Measurements from ENCODE around the gene DLG5. TPM values are rescaled to one million over a fixed set of nuclear protein-coding genes. Genes with fewer than 3 reads are reported as not detected.

Gene DLG5
- total and polyA plus RNA-seq, 9 of the 15 experiments (the other 6 are each of a cell fraction or from before 2014, with no cell fraction given): 1.4 to 26.8 (median 11.2) TPM

DNA sequence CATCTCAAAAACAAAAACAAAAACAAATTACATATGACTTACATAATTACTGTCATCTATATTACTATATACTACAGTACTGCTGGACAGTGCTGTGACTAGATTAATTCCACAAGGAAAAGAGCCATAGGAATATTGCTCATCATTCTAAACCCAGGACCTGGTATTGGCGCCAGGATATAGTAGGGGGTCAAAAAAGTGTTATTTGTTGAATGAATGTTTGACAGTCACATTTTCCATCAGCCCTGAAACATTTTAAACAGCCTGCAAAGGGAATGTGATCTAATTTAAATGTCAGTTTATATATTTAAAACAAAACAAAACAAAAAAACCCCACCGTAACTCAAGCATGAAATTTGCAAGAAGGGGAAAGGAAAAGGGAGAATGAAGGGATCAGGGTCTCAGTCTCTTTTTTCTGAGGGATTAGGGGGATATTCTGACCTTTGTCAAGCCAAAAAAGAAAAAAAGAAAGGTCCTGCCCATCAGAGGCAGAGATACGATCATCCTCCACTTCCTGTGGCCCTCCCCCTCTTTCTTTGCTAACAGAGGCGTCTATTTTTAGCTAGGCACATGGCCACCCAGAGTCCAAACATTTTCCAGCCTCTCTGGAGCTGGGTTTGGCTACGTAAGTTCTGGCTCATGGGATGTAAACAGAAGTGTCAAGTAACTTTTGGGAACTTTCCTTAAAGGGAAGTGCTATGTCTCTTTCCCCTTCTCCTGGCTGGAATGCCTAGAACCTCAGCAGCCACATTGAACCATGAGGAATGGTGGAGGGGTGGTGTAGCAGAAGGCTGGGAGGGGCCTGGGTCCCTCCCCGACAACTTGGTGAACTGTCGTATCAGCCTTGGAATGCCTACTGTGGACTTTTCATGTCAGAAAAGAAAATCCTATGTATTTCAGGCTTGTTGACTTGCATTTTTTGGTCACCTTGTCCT lies 44.6 kb upstream of the DLG5 start (continued):
- TF ChIP-seq, protein P1, sequence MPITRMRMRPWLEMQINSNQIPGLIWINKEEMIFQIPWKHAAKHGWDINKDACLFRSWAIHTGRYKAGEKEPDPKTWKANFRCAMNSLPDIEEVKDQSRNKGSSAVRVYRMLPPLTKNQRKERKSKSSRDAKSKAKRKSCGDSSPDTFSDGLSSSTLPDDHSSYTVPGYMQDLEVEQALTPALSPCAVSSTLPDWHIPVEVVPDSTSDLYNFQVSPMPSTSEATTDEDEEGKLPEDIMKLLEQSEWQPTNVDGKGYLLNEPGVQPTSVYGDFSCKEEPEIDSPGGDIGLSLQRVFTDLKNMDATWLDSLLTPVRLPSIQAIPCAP (CRISPR knock-in tag; IDR thresholded peaks at IDR 0.05; ENCODE audit: borderline replicate concordance): no peak
- no peak for TF ChIP-seq TARDBP (IDR thresholded peaks at IDR 0.05)
- TF ChIP-seq MTA1 (IDR thresholded peaks at IDR 0.05; ENCODE audit: borderline replicate concordance): no peak
- TF ChIP-seq, protein P2, sequence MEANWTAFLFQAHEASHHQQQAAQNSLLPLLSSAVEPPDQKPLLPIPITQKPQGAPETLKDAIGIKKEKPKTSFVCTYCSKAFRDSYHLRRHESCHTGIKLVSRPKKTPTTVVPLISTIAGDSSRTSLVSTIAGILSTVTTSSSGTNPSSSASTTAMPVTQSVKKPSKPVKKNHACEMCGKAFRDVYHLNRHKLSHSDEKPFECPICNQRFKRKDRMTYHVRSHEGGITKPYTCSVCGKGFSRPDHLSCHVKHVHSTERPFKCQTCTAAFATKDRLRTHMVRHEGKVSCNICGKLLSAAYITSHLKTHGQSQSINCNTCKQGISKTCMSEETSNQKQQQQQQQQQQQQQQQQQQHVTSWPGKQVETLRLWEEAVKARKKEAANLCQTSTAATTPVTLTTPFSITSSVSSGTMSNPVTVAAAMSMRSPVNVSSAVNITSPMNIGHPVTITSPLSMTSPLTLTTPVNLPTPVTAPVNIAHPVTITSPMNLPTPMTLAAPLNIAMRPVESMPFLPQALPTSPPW (CRISPR knock-in tag; IDR thresholded peaks at IDR 0.05): peak; percentile 96
- TF ChIP-seq ZNF212 (CRISPR knock-in tag; IDR thresholded peaks at IDR 0.05): no peak
- no peak for TF ChIP-seq RUNX1 (IDR thresholded peaks at IDR 0.05; ENCODE audit: low read depth)
- TF ChIP-seq ZNF232 (CRISPR knock-in tag; IDR thresholded peaks at IDR 0.05): no peak
- TF ChIP-seq, protein P3, sequence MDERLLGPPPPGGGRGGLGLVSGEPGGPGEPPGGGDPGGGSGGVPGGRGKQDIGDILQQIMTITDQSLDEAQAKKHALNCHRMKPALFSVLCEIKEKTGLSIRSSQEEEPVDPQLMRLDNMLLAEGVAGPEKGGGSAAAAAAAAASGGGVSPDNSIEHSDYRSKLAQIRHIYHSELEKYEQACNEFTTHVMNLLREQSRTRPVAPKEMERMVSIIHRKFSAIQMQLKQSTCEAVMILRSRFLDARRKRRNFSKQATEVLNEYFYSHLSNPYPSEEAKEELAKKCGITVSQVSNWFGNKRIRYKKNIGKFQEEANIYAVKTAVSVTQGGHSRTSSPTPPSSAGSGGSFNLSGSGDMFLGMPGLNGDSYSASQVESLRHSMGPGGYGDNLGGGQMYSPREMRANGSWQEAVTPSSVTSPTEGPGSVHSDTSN (CRISPR knock-in tag; IDR thresholded peaks at IDR 0.05; ENCODE audit: low read depth): no peak
- TF ChIP-seq, protein P3 (tag; conservative IDR thresholded peaks at IDR 0.05; ENCODE audit: low read depth): peak; percentile 75
- peak; percentile 99 for TF ChIP-seq MEF2A (IDR thresholded peaks at IDR 0.05; ENCODE audit: control insufficient read depth, low read depth, low read length)
- TF ChIP-seq JUNB (CRISPR knock-in tag; conservative IDR thresholded peaks at IDR 0.05): no peak
- TF ChIP-seq, protein P4, sequence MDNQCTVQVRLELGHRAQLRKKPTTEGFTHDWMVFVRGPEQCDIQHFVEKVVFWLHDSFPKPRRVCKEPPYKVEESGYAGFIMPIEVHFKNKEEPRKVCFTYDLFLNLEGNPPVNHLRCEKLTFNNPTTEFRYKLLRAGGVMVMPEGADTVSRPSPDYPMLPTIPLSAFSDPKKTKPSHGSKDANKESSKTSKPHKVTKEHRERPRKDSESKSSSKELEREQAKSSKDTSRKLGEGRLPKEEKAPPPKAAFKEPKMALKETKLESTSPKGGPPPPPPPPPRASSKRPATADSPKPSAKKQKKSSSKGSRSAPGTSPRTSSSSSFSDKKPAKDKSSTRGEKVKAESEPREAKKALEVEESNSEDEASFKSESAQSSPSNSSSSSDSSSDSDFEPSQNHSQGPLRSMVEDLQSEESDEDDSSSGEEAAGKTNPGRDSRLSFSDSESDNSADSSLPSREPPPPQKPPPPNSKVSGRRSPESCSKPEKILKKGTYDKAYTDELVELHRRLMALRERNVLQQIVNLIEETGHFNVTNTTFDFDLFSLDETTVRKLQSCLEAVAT (IDR thresholded peaks at IDR 0.05): no peak
- peak; percentile 47 for TF ChIP-seq TAF9B (IDR thresholded peaks at IDR 0.05; ENCODE audit: partially characterized antibody)
- TF ChIP-seq, protein P5, sequence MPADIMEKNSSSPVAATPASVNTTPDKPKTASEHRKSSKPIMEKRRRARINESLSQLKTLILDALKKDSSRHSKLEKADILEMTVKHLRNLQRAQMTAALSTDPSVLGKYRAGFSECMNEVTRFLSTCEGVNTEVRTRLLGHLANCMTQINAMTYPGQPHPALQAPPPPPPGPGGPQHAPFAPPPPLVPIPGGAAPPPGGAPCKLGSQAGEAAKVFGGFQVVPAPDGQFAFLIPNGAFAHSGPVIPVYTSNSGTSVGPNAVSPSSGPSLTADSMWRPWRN (IDR thresholded peaks at IDR 0.05; ENCODE audit: low read depth): no peak
- TF ChIP-seq, protein P6, sequence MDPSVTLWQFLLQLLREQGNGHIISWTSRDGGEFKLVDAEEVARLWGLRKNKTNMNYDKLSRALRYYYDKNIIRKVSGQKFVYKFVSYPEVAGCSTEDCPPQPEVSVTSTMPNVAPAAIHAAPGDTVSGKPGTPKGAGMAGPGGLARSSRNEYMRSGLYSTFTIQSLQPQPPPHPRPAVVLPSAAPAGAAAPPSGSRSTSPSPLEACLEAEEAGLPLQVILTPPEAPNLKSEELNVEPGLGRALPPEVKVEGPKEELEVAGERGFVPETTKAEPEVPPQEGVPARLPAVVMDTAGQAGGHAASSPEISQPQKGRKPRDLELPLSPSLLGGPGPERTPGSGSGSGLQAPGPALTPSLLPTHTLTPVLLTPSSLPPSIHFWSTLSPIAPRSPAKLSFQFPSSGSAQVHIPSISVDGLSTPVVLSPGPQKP (CRISPR knock-in tag; IDR thresholded peaks at IDR 0.05): no peak
- TF ChIP-seq DIDO1 (tag; IDR thresholded peaks at IDR 0.05; ENCODE audit: low read depth): peak; percentile 41; the same call in 1 of the 2 replicates
- no peak for TF ChIP-seq SLC30A9 (CRISPR knock-in tag; IDR thresholded peaks at IDR 0.05)
- 0 out of 2 replicates have a peak, but pooled peaks have one; percentile 8 for TF ChIP-seq CREB1 (IDR thresholded peaks at IDR 0.05)
- no peak for TF ChIP-seq CREB1 (CRISPR knock-in tag; IDR thresholded peaks at IDR 0.05)
- TF ChIP-seq EWSR1 (IDR thresholded peaks at IDR 0.05; ENCODE audit: borderline replicate concordance, low read depth, partially characterized antibody): no peak
